ENCODE data around the gene ZNF547.

GRCh38 chr19:57357406-57357805 is 5.9 kb upstream of the ZNF547 start:
- TF ChIP-seq EZH2phosphoT487 (IDR thresholded peaks at IDR 0.05; ENCODE audit: insufficient read depth, low read depth), result no peak
- TF ChIP-seq EZH2 (IDR thresholded peaks at IDR 0.05; ENCODE audit: insufficient read depth, poor library complexity, severe bottlenecking), result no peak

Measured in GM23248 (cell line).